CD1c-positive myeloid dendritic cell (primary cell): ENCODE measurements around the gene TMEM213.
"Not testable (repeated sequence)": the region's sequence is repeated elsewhere in the genome, so short reads cannot be mapped to it uniquely, and the experiment has no call there.

Experiments
- DNase-seq: peaks from one replicate; pipeline ENCODE4 v3.0.0-alpha.2; 2016; ENCODE audit errors: extremely low spot score

TMEM213 gene

GRCh38 chr7:138797046-138797445, 748 bp upstream of the TMEM213 start:
- not testable (repeated sequence) for DNase-seq

GRCh38 chr7:138798836-138799235, 1.0 kb downstream of the TMEM213 start:
- DNase-seq, result no peak

- DNase-seq, result no peak
These were observed 1.7 kb downstream of the TMEM213 start for GRCh38 chr7:138799336-138800000.

DNA sequence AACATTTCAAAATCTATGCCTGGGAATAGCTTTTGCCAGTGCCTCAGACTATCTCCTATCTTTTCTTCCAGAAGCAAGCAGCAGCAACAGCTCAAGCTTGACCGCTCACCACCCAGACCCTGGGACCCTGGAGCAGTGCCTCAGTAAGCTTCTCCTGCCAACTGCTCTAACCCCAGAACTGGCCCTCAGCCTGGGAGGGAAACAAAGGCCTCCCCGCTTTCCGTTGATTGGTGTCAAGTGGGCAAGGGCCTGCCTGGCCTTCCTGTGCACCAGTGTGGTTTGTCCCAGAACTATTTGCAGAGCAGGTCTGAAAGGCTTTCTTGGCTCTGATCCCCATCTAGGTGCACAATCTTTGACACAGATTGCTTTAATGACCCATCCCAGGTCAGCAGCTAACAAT, 3.5 kb downstream of the TMEM213 start:
- no peak for DNase-seq

GRCh38 chr7:138802706-138803105, 4.9 kb downstream of the TMEM213 start:
- DNase-seq, result no peak

DNA sequence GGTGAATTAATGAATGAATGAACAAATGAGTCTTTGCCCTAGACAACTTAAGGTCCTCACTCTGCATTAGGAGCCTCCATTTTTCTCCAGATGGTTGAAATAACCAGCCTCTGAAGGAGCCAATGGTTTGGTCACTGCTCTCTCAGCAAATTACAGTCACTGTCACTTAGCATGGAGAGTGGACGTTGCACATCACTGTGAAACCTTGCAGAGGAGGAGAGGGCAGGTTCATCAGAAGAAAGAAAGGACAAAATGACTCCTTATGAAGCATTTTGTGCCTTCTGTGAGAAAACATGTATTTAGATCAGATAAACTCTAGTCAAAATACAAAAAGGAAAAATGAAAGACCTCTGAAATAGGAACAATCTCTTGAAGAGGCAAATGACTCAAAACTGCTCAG, 6.8 kb downstream of the TMEM213 start:
- no peak for DNase-seq

DNA sequence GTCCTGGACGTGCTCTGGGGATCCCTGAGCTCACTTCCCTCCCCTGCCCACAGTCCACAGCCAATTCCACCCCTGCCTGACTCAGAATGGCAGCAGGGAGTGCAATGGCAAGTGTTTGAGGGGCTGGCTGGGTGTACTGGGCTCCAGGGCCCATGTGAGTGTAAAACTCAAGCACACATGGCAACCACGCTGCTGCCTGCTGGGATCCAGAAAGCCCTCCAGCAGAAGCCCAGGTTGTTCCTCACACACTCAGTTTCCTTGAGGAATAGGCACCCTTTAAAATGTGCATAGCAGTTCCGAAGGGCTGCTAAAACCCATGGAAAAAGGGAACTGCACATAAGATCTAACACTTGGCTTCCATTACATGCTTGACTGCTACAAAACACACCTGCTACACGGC, 11.6 kb downstream of the TMEM213 start:
- DNase-seq, result no peak

DNA sequence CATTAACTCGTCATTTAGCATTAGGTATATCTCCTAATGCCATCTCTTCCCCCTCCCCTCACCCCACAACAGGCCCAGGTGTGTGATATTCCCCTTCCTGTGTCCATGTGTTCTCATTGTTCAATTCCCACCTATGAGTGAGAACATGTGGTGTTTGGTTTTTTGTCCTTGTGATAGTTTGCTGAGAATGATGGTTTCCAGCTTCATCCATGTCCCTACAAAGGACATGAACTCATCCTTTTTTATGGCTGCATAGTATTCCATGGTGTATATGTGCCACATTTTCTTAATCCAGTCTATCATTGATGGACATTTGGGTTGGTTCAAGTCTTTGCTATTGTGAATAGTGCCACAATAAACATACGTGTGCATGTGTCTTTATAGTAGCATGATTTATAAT, 13.5 kb downstream of the TMEM213 start:
- not testable (repeated sequence) for DNase-seq

GRCh38 chr7:138813945-138814344, 16.2 kb downstream of the TMEM213 start:
- no peak for DNase-seq

GRCh38 chr7:138814816-138815332, 17.1 kb downstream of the TMEM213 start:
- no peak for DNase-seq

DNA sequence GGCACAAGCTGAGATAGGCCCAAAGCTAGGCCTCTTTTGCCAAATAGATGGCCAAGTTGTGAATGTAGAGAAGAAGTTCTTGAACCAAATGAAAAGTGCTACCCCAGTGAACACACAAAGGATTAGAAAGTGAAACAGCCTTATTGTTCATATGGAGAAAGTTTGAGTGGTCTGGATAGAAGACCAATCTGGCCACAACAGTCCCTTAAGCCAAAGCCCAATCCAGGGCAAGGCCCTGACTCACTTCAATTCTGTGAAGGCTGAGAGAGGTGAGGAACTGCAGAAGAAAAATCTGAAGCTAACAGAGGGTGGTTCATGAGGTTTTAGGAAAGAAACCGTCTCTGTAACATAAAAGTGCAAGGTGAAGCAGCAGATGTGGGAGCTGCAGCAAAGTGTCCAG, 18.9 kb downstream of the TMEM213 start:
- no peak for DNase-seq

DNA sequence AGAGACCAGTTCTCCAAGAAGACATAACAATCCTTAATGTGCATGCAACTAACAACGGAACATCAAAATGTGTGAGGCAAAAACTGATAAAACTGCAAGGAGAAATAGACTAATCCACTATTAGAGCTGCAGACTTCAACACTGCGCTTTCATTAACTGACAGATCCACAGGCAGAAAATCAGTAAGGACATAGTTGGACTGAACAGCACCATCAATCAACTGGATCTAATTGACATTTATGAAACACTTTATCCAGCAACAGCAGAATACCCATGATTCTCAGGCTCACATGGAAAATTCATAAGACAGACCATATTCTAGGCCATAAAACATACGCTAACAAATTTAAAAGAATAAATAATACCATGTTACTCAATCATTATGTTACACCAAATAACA, 21.8 kb downstream of the TMEM213 start:
- DNase-seq, result no peak

DNA sequence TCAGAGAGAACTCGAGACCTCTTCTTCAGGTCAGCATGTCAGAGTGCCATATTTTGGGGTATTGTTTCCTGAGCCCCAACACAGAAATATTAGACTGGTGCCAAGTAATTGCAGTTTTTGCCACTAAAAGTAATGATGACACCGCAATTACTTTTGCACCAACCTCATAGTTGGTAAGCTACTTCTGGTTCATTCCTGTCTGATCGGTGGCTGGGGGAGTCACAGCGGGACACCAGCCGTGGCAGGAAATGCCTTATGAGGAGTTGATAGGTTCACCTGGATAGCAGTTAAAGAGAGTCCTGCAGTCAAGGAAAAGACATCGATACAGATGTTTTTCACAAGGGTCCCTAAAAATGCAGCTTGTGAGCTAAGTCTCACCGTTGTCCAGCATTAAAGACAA, 24.1 kb downstream of the TMEM213 start:
- DNase-seq, result no peak

DNA sequence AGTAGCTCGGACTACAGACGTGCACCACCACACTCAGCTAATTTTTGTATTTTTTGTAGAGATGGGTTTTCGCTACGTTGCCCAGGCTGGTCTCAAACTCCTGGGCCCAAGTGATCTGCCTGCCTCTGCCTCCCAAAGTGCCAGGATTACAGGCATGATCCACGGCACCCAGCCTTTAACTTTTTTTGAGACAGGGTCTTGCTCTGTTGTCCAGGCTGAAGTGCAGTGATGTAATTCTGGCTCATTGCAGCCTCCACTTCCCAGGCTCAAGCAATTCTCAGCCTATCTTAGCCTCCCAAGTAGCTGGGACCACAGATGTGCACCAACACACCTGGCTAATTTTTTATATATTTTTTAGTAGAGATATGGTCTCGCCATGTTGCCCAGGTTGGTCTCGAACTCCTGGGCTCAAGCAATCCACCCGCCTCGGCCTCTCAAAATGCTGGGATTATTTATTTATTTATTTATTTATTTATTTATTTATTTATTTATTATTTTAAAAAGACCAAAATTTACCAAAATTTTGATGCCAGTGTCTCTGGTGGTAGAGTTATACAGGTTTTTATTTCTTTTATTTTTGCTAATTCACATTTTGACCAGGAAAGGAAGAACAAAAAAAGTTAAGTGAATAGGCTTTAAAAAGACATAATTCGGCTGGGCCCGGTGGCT, 25.2 kb downstream of the TMEM213 start:
- DNase-seq, result no peak

DNA sequence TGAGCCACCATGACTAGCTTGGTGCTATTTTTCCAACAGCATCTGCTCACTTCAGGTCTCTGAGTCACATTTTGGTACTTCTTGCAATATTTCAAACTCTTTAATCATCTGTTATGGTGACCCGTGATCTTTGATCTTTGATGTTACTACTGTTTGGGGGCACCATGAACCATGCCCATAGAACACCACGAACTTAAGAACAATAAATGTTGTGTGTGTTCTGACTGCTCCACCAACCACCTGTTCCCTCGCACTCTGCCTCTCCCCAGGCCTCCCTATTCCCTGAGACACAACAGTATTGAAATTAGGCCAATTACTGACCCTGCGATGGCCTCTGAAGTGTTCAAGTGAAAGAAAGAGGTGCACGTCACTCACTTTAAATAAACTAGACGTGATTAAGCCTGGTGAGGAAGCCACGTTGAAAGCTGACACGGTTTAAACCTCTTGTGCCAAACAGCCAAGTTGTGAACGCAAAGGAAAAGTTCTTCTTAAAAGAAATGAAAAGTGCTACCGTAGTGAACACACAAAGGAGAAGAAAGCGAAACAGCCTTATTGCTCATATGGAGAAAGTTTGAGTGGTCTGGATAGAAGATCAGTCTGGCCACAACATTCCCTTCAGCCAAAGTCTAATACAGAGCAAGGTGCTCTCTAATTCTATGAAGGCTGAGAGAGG, 27.4 kb downstream of the TMEM213 start:
- no peak for DNase-seq

DNA sequence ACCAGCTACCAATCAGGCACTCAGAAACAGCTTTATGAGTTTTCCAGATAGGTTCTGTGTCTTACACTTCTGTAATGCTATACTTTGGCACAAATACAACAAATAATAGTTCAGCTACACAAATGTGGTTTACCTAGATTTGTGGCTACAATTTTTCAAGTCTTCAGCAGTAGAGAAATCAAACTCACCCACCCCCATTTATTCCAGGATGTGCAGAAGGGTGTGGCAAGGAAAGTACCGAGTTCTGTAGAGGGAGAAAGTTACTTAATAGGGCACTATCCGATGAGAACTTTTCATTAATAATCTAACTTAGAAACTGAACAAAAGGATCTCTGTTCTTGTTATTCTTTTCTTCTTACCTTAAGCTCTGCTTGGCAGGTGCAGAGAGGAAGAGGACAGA, 30.5 kb downstream of the TMEM213 start:
- no peak for DNase-seq

DNA sequence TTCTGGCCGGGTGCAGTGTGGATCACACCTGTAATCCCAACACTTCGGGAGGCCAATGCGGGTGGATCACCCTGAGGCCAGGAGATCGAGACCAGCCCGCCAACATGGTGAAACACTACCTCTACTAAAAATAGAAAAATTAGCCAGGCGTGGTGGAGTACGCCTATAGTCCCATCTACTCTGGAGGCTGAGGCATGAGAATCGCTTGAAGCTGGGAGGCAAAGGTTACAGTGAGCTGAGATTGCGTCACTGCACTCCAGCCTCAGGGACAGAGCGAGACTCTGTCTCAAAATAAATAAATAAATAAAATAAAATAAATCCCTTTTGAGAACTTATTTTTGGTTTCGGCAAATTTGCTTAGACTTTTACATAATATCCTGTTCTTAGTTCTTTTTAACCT, 31.5 kb downstream of the TMEM213 start:
- DNase-seq, result no peak

GRCh38 chr7:138832966-138833365, 35.2 kb downstream of the TMEM213 start:
- no peak for DNase-seq

DNA sequence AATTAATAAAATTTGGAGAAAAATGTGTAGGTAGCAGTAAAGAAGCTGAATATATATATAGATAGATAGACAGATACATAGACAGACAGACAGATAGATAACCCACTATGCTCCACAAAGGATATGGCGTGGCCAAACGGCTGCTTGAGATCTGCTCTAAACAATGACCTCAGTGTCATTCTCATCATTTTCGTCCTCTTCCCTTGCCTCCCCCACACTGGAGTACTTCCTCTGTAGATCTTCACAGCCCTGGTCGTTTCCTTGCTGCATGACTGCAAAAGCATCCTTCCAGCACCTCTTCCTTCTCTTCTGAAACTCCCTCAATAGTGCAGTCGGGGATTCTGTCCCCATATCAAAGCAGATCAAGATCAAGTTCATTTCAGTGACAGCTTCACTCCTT, 35.8 kb downstream of the TMEM213 start:
- no peak for DNase-seq

DNA sequence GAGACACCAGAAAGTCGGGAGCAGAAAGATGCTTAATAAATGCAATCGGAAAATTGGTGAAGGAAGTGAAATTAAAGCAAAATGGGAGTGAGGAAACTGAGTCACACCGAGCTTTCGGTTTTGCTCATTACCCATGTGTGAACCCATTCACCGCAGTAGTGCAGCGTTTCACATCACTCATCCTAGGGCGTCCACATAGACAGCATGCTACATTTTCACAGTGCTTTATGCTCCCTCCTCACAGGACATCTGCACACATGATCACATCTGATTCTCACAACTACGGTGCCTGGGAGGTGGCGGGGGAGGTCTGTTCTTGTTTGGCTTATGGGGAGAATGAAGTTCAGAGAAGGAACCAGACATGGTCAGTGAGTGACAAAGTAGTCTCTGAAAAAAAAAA, 36.8 kb downstream of the TMEM213 start:
- DNase-seq, result no peak

DNA sequence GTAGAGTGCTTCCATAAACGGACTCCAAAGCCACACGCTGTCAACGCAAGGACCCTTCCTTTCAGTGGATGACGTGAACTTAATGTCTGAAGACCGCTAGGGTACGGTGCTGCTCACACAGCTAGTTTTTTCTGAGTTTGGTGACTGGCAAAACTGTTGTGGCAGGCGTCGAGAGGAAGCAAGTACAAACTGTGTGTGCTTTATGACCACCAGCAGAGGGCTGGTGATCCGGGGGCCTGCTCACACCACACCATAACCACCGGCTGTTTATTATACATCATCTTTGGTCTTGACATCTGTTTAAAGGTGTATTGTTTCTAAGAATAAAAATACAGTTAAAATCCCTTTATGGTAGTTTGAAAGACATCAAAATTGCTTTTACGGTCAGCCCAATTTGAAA, 37.3 kb downstream of the TMEM213 start:
- no peak for DNase-seq

GRCh38 chr7:138837627-138838026, 39.8 kb downstream of the TMEM213 start:
- no peak for DNase-seq

GRCh38 chr7:138838166-138838565, 40.4 kb downstream of the TMEM213 start:
- DNase-seq, result no peak
